CD4-positive, alpha-beta T cell treated with Interleukin-6 at 100 ng/mL for 8 hours (primary cell): Measurements from ENCODE around the gene PXDN.
"Not testable (repeated sequence)": the region's sequence is repeated elsewhere in the genome, so short reads cannot be mapped to it uniquely, and the experiment has no call there.

Source experiments
- DNase-seq: peaks from one replicate; pipeline ENCODE4 v3.0.0-alpha.2; 2020; ENCODE audit warnings: mixed read lengths, low spot score

PXDN gene

GRCh38 chr2:1726558-1726957 lies 17.8 kb downstream of the PXDN start:
- DNase-seq, result no peak

GRCh38 chr2:1724351-1724750 lies 20.0 kb downstream of the PXDN start:
- DNase-seq, result not testable (repeated sequence)

GRCh38 chr2:1723397-1724042 lies 20.8 kb downstream of the PXDN start:
- DNase-seq, result no peak

GRCh38 chr2:1722692-1723091 lies 21.6 kb downstream of the PXDN start:
- DNase-seq, result no peak

GRCh38 chr2:1721706-1722646 lies 22.3 kb downstream of the PXDN start:
- no peak for DNase-seq

GRCh38 chr2:1718339-1719220 lies 25.7 kb downstream of the PXDN start:
- DNase-seq, result no peak

- no peak for DNase-seq
Measured at GRCh38 chr2:1717113-1717512, 27.2 kb downstream of the PXDN start.

GRCh38 chr2:1716441-1716840 lies 27.9 kb downstream of the PXDN start:
- no peak for DNase-seq

- DNase-seq, result not testable (repeated sequence)
Measured at GRCh38 chr2:1716014-1716305, 28.4 kb downstream of the PXDN start.

GRCh38 chr2:1715184-1716013 lies 28.9 kb downstream of the PXDN start:
- DNase-seq, result no peak

GRCh38 chr2:1714291-1715064 lies 29.8 kb downstream of the PXDN start:
- no peak for DNase-seq

- DNase-seq, result no peak
Measured at GRCh38 chr2:1713839-1714236, 30.5 kb downstream of the PXDN start.

GRCh38 chr2:1713142-1713838 lies 31.0 kb downstream of the PXDN start:
- no peak for DNase-seq

- no peak for DNase-seq
Measured at GRCh38 chr2:1709946-1710560, 34.3 kb downstream of the PXDN start.

- no peak for DNase-seq
Measured at GRCh38 chr2:1709335-1709605, 35.0 kb downstream of the PXDN start.

- no peak for DNase-seq
Measured at GRCh38 chr2:1708476-1709334, 35.6 kb downstream of the PXDN start.

- DNase-seq, result no peak
Measured at GRCh38 chr2:1707771-1708418, 36.4 kb downstream of the PXDN start.

- not testable (repeated sequence) for DNase-seq
Measured at GRCh38 chr2:1706089-1706841, 38.0 kb downstream of the PXDN start.
